Measurements from ENCODE around the gene LHFPL3.

Gene LHFPL3

DNA sequence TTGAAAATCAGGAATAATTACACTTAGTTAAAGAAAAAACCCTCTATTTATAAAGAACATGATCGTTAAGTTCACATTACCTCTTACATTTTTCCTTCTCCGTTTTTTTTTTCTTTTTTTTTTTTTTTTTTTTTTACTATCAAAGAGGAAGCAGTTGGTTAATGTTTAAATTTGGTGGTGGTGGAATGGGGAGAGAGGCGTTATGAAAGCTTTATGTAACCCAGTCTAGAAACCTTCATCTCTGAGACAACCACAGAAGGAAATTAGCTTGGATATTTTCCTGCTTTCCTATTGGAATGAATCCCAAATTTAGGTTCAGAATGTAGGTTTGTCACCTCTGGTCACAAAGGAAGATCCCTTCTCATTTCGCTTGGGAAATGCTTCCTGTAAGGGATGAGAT is 31.5 kb upstream of the LHFPL3 start:
- TF ChIP-seq, protein P1, sequence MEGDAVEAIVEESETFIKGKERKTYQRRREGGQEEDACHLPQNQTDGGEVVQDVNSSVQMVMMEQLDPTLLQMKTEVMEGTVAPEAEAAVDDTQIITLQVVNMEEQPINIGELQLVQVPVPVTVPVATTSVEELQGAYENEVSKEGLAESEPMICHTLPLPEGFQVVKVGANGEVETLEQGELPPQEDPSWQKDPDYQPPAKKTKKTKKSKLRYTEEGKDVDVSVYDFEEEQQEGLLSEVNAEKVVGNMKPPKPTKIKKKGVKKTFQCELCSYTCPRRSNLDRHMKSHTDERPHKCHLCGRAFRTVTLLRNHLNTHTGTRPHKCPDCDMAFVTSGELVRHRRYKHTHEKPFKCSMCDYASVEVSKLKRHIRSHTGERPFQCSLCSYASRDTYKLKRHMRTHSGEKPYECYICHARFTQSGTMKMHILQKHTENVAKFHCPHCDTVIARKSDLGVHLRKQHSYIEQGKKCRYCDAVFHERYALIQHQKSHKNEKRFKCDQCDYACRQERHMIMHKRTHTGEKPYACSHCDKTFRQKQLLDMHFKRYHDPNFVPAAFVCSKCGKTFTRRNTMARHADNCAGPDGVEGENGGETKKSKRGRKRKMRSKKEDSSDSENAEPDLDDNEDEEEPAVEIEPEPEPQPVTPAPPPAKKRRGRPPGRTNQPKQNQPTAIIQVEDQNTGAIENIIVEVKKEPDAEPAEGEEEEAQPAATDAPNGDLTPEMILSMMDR (IDR thresholded peaks at IDR 0.05; ENCODE audit: unreplicated experiment in 3 of 3): no peak
- Mint-ChIP-seq H3K9me3 (no peaks in the 10 kb centered on the region), H3K27ac (no peak overlapping the region)

DNA sequence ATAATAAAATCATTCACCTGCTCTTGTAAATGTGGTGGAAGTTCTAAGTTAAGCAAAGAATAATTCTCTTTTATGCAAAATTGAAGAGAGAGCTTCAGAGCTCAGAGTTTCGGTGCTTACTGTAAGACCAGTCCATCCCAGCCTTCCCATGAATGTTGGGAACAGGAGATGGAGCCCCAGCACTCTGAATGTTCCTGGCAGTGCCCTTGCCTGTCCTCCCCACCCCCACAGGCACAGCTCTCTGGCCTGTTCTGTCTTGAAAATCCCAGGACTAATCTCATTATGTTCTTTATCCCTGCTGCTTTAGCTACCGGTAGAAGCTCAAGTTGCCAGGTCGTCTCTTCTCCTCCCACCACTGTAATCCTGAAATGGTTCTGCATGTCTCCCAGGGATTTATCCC is 29.1 kb upstream of the LHFPL3 start:
- Mint-ChIP-seq H3K27me3 (ENCODE audit: low read depth) (peaks cover 4% of the 10 kb centered on the region), H3K36me3 (ENCODE audit: low read depth) (no peaks in the 10 kb centered on the region), H3K27ac (no peak overlapping the region), H3K9me3 (no peaks in the 10 kb centered on the region), H3K4me1 (no peaks in the 10 kb centered on the region), H3K4me3 (no peak overlapping the region)
- TF ChIP-seq, protein P1 (IDR thresholded peaks at IDR 0.05; ENCODE audit: unreplicated experiment in 3 of 3): no peak

More for the DNA sequence above, 31.5 kb upstream of the LHFPL3 start:
- no peak overlapping the region for H3K4me3 Mint-ChIP-seq
- no peaks in the 10 kb centered on the region for H3K36me3 Mint-ChIP-seq (ENCODE audit: low read depth)
- peaks cover 4% of the 10 kb centered on the region for H3K27me3 Mint-ChIP-seq (ENCODE audit: low read depth)
- H3K4me1 Mint-ChIP-seq: no peaks in the 10 kb centered on the region

DNA sequence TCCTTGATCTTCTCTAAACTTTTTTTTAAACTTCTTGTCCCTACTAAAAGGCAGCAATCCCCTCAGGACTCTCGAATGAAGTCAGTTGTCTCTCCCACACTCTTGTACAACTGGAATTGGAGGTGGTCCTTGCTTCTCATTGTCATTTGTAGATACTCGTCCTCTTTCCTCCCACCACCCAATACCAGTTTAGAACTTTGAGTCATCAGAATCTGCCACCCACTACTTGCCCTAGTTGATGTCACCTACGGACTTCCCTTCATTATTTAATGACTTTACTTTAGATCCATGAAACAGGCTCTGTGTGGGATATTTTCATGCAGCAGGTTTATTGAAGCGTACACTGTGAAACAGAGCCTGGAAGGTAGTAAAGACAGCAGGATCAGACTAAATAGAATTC is 28.6 kb upstream of the LHFPL3 start:
- no peak overlapping the region for H3K27ac Mint-ChIP-seq
- peaks cover 2% of the 10 kb centered on the region for H3K27me3 Mint-ChIP-seq (ENCODE audit: low read depth)
- no peaks in the 10 kb centered on the region for H3K9me3 Mint-ChIP-seq
- no peaks in the 10 kb centered on the region for H3K4me1 Mint-ChIP-seq
- no peak overlapping the region for H3K4me3 Mint-ChIP-seq
- TF ChIP-seq, protein P1 (IDR thresholded peaks at IDR 0.05; ENCODE audit: unreplicated experiment in 3 of 3): no peak
- no peaks in the 10 kb centered on the region for H3K36me3 Mint-ChIP-seq (ENCODE audit: low read depth)

DNA sequence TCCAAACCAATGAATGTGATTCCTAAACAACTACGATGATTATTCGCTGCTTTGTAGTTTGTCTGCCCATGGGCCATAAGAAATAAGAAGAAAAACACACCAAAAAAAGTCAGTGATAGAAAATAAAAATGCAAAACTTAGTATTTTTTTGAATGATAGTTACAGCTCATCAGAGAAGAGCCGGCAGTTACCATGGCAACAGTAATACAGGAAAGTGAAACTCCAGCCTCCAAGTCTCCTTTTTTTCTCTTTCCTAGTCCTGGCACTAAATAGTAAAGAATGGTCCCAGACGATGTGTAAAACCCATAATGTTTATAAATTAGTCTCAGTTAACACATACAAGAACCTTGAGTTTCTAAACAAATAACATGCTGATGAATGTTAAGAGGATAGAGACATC is 21.6 kb upstream of the LHFPL3 start:
- no peaks in the 10 kb centered on the region for H3K27me3 Mint-ChIP-seq (ENCODE audit: low read depth)
- no peaks in the 10 kb centered on the region for H3K4me1 Mint-ChIP-seq
- TF ChIP-seq, protein P1 (IDR thresholded peaks at IDR 0.05; ENCODE audit: unreplicated experiment in 3 of 3): no peak
- no peak overlapping the region for H3K4me3 Mint-ChIP-seq
- no peak overlapping the region for H3K27ac Mint-ChIP-seq
- no peaks in the 10 kb centered on the region for H3K36me3 Mint-ChIP-seq (ENCODE audit: low read depth)
- H3K9me3 Mint-ChIP-seq: no peaks in the 10 kb centered on the region

DNA sequence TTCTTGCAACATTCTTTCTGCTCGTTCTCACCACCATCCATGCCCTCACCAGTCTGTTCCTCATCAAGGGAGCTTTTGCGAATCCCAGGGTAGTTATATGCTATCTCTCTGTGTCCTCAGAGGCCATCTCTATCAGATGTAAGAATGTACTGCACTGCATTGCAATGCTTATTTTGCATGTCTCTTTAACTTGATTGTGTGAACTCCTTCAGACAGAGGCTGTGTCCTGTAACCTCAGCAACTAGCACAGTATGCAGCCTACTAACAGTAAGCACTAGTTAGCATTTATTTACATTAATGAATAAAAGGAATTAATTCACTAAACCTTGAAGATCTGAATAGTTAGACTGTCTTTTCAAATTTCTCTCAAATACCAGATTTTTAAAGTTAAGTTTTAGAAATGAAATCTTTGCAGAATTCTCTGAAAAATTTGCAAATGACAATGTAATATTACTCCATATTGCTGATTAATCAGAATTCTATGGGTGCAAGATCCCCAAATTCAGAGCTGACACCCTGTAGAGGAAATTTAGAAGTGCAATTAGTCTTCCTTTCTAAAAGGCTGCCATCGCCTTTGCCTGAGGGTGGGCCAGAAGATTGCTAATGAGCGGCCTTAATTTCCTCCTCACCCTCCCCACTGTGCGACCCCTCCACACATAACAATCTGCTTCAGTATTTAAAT is 10.3 kb upstream of the LHFPL3 start:
- no peak overlapping the region for H3K4me3 Mint-ChIP-seq
- TF ChIP-seq, protein P1 (IDR thresholded peaks at IDR 0.05; ENCODE audit: unreplicated experiment in 3 of 3): no peak
- H3K27me3 Mint-ChIP-seq (ENCODE audit: low read depth): peaks cover 5% of the 10 kb centered on the region
- H3K4me1 Mint-ChIP-seq: no peaks in the 10 kb centered on the region
- peaks cover 16% of the 10 kb centered on the region for H3K9me3 Mint-ChIP-seq
- H3K36me3 Mint-ChIP-seq (ENCODE audit: low read depth): no peaks in the 10 kb centered on the region
- H3K27ac Mint-ChIP-seq: no peak overlapping the region

DNA sequence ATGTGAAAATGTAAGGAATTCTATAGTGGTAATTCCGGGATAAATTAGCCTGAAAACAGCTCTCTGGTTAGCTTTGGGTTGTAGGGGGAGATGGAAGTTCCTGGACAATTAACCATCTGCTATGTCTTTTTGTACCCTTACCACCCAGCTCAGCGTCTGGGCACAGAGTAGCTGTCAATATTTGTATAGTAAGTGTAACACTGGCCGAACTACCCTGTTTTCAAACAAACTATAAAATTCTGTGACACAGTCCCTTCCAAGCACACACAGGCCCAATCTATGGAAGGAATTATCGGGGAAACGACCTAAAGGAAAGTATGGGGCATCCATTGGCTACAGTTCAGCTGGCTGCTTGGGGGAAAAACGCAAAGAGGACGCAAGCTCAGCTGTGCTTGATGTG is 869 bp upstream of the LHFPL3 start:
- Mint-ChIP-seq H3K27ac (no peak overlapping the region), H3K4me3 (peak overlapping the region; percentile 30 to 59 (median 53)), H3K36me3 (ENCODE audit: low read depth) (no peaks in the 10 kb centered on the region), H3K4me1 (peaks cover 8% of the 10 kb centered on the region), H3K9me3 (no peaks in the 10 kb centered on the region), H3K27me3 (ENCODE audit: low read depth) (peaks cover 83% of the 10 kb centered on the region)
- TF ChIP-seq, protein P1 (IDR thresholded peaks at IDR 0.05; ENCODE audit: unreplicated experiment in 3 of 3): no peak
